LNCaP clone FGC (cell line): ENCODE measurements around the gene NF2.

Experiments used
- DNase-seq: peaks from one replicate; pipeline ENCODE4 v3.0.0-alpha.2; 2011; ENCODE audit warnings: low read depth
- H3K4me3 ChIP-seq: 2 replicates; pipeline ENCODE4 v1.5.1; 2011; ENCODE audit warnings: mild to moderate bottlenecking, low read depth, low read length, control low read depth
- CTCF ChIP-seq: IDR thresholded peaks from 2 replicates; pipeline ENCODE4 v1.5.1; 2012; ENCODE audit warnings: mild to moderate bottlenecking; ENCODE audit not compliant: control insufficient read depth, insufficient read depth; ENCODE audit errors: extremely low read depth

NF2 gene

GRCh38 chr22:29707010-29707409 is 103.6 kb downstream of the NF2 start:
- H3K4me3 ChIP-seq: no peak overlapping the region
- TF ChIP-seq CTCF: no peak
- no peak for DNase-seq

GRCh38 chr22:29707471-29707870 is 104.0 kb downstream of the NF2 start:
- DNase-seq: no peak
- no peak overlapping the region for H3K4me3 ChIP-seq
- TF ChIP-seq CTCF: no peak

- DNase-seq: no peak
- H3K4me3 ChIP-seq: no peak overlapping the region
- no peak for TF ChIP-seq CTCF
Measured at GRCh38 chr22:29710193-29710592, 106.8 kb downstream of the NF2 start.

- no peak overlapping the region for H3K4me3 ChIP-seq
- TF ChIP-seq CTCF: no peak
Measured at GRCh38 chr22:29710922-29711593, 107.6 kb downstream of the NF2 start.

GRCh38 chr22:29712119-29712518 is 108.7 kb downstream of the NF2 start:
- H3K4me3 ChIP-seq: no peak overlapping the region
- no peak for TF ChIP-seq CTCF
- DNase-seq: no peak

More at GRCh38 chr22:29710922-29711593, 107.6 kb downstream of the NF2 start:
- DNase-seq: no peak

GRCh38 chr22:29713156-29713727 is 109.8 kb downstream of the NF2 start:
- H3K4me3 ChIP-seq: no peak overlapping the region
- no peak for DNase-seq
- no peak for TF ChIP-seq CTCF

GRCh38 chr22:29715240-29715639 is 111.8 kb downstream of the NF2 start:
- H3K4me3 ChIP-seq: no peak overlapping the region
- DNase-seq: no peak
- no peak for TF ChIP-seq CTCF
